GM03348 (cell line): Measurements from ENCODE around the gene ZSCAN12.
A peak's percentile ranks its signal among the peaks of the same experiment; 100 is the strongest.
"Not testable (repeated sequence)": the region's sequence is repeated elsewhere in the genome, so short reads cannot be mapped to it uniquely, and the experiment has no call there.

Experiments used
- DNase-seq: peaks from one replicate; pipeline ENCODE4 v3.0.0; 2012; ENCODE audit warnings: low spot score

The ZSCAN12 gene

GRCh38 chr6:28393912-28394662, 5.5 kb downstream of the ZSCAN12 start:
- DNase-seq = peak; percentile 29

- no peak for DNase-seq
Observed at GRCh38 chr6:28390688-28391087, 8.9 kb downstream of the ZSCAN12 start.

GRCh38 chr6:28384143-28384533, 15.4 kb downstream of the ZSCAN12 start:
- no peak for DNase-seq

- peak; percentile 69 for DNase-seq
Observed at GRCh38 chr6:28383235-28384142, 16.1 kb downstream of the ZSCAN12 start.

- no peak for DNase-seq
Observed at GRCh38 chr6:28380381-28380780, 19.2 kb downstream of the ZSCAN12 start.

GRCh38 chr6:28378644-28379043, 20.9 kb downstream of the ZSCAN12 start:
- DNase-seq = no peak

- no peak for DNase-seq
Observed at GRCh38 chr6:28377879-28378278, 21.7 kb downstream of the ZSCAN12 start.

- no peak for DNase-seq
Observed at GRCh38 chr6:28373925-28374324, 25.6 kb downstream of the ZSCAN12 start.

GRCh38 chr6:28371706-28372451, 27.7 kb downstream of the ZSCAN12 start:
- no peak for DNase-seq

GRCh38 chr6:28371280-28371679, 28.3 kb downstream of the ZSCAN12 start:
- no peak for DNase-seq

- no peak for DNase-seq
Observed at GRCh38 chr6:28370440-28370839, 29.1 kb downstream of the ZSCAN12 start.

GRCh38 chr6:28369463-28369862, 30.1 kb downstream of the ZSCAN12 start:
- no peak for DNase-seq

GRCh38 chr6:28368522-28368921, 31.0 kb downstream of the ZSCAN12 start:
- DNase-seq = no peak

GRCh38 chr6:28365590-28365989, 34.0 kb downstream of the ZSCAN12 start:
- DNase-seq = not testable (repeated sequence)

GRCh38 chr6:28360961-28361360, 38.6 kb downstream of the ZSCAN12 start:
- no peak for DNase-seq

GRCh38 chr6:28359562-28359961, 40.0 kb downstream of the ZSCAN12 start:
- not testable (repeated sequence) for DNase-seq

- DNase-seq = no peak
Observed at GRCh38 chr6:28357036-28357435, 42.5 kb downstream of the ZSCAN12 start.

GRCh38 chr6:28356666-28357020, 42.9 kb downstream of the ZSCAN12 start:
- DNase-seq = no peak

GRCh38 chr6:28355743-28356665, 43.5 kb downstream of the ZSCAN12 start:
- peak; percentile 86 for DNase-seq

GRCh38 chr6:28354688-28355554, 44.6 kb downstream of the ZSCAN12 start:
- DNase-seq = no peak
